Measurements from ENCODE around the gene SKOR2. TPM values are rescaled to one million over a fixed set of nuclear protein-coding genes. Genes with fewer than 3 reads are reported as not detected.

SKOR2 gene, protein sequence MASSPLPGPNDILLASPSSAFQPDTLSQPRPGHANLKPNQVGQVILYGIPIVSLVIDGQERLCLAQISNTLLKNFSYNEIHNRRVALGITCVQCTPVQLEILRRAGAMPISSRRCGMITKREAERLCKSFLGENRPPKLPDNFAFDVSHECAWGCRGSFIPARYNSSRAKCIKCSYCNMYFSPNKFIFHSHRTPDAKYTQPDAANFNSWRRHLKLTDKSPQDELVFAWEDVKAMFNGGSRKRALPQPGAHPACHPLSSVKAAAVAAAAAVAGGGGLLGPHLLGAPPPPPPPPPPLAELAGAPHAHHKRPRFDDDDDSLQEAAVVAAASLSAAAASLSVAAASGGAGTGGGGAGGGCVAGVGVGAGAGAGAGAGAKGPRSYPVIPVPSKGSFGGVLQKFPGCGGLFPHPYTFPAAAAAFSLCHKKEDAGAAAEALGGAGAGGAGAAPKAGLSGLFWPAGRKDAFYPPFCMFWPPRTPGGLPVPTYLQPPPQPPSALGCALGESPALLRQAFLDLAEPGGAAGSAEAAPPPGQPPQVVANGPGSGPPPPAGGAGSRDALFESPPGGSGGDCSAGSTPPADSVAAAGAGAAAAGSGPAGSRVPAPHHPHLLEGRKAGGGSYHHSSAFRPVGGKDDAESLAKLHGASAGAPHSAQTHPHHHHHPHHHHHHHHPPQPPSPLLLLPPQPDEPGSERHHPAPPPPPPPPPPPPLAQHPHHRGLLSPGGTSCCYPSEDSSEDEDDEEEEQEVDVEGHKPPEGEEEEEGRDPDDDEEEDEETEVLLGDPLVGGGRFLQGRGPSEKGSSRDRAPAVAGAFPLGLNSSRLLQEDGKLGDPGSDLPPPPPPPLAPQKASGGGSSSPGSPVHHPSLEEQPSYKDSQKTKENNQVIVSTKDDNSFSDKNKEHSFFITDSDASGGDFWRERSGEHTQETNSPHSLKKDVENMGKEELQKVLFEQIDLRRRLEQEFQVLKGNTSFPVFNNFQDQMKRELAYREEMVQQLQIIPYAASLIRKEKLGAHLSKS
- total RNA-seq (2022; extraction: Qiagen RNA extraction), result not detected in 5 replicates

DNA sequence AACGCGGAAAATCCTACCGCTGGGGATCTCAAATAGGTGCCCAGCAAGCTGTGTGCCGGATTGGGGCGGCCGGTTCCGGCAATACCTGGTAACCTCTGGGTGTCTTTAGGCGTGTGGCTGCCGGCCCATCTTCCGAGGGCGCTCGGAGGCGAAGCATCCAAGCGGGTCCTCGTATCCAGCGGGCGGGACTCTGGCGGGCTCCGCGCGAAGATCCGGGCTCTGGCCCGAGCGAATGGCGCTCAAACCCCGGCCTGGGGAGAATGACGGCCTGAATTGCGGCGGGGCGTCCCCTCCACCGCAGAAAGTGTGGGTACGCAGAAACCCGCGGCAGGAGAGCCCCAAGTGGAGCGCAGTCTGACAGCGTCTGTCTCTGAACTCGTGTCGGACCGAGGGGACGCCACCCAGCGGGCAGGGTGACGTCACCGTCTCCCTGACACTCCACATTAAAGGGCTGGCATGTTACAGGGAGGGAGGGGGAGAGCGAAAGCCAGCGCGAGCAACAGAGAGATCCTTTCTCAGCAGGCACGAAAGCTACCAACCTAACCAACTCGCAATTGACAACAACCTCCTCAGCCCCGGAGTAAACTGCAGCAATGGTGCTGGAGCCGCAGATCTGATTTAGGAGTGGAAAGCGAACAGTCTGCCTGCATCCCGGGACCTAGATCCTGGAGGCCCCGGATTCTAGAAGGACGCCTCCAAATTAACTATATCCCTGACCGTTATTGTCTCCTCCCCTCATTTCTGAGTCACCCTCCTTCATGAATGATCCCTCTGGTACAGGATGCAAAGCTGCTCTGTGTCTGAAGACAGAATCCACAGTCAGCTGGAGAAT lies at the start of gene SKOR2:
SKOR2 (minus strand) TSS at position 372 of the 832 bp plus-strand sequence. CDS start 2,477 bp downstream, outside the sequence.

DNA sequence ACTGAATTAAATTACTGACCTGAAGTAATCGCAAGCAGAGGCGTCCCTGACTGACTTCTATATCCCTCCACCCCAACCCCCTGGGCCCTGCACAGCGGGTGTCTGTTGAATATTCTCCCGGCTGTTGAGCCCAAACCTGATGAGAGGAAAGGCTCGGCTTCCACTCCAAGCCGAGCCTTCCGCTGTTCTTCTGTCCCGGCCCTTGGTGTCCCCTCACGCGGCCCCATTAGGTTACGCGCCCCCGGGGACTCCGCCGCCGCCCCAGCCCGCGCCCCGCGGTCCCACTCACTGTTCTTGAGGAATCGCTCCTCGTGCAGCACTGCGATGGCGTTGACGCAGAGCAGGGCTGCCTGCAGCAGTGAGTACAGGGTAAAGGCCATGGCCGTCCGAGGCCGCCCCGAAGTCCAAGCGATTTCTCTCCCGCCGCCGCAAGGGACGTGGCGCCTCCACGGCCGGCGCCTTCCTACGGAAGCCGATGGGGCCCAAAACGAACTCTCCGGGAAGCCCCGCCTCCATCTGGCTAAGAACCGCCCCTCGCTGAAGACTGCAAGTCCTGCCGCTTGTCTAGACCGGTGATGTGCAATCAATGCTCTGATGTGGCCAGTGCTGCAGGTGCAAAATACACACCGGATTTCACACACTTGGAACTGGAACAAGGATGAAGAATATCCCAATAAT lies 75.4 kb downstream of the SKOR2 start, which contains the start of gene IER3IP1:
IER3IP1 (minus strand) TSS at position 467 of the 678 bp plus-strand sequence; CDS start at position 380, 87 bp downstream.

Other genes starting within 250 kb of the SKOR2 start
- not detected in 5 replicates for gene ELOA2, start 216.0 kb downstream of the SKOR2 start, total RNA-seq (2022; extraction: Qiagen RNA extraction)
- gene HDHD2, start 101.2 kb downstream of the SKOR2 start, total RNA-seq (2022; extraction: Qiagen RNA extraction), result 8.0 to 10.8 TPM (median 9.4 TPM) in 5 replicates
- 17.5 to 33.1 TPM (median 18.6 TPM) in 5 replicates for gene IER3IP1, start 75.3 kb downstream of the SKOR2 start, total RNA-seq (2022; extraction: Qiagen RNA extraction)

Measured in A549 treated with CORT108297 at 1 μM for 4 hours (cell line).